GM18505 (cell line): ENCODE measurements around the gene ENPP6.
"Not testable (repeated sequence)": the region's sequence is repeated elsewhere in the genome, so short reads cannot be mapped to it uniquely, and the experiment has no call there.

Experiments
- ATAC-seq: cut with Tn5 transposase; IDR thresholded peaks from one replicate; pipeline ENCODE4 v1.9.1; 2021; ENCODE audit not compliant: unreplicated experiment
- POLR2A ChIP-seq: IDR thresholded peaks from 4 replicates; pipeline ENCODE4 v1.6.1; 2011; ENCODE audit warnings: borderline replicate concordance; ENCODE audit not compliant: insufficient read depth, insufficient read length; ENCODE audit errors: extremely low read depth

ENPP6 gene

GRCh38 chr4:184142121-184143000 is 75.3 kb downstream of the ENPP6 start:
- no peak for TF ChIP-seq POLR2A
- ATAC-seq, result no peak

DNA sequence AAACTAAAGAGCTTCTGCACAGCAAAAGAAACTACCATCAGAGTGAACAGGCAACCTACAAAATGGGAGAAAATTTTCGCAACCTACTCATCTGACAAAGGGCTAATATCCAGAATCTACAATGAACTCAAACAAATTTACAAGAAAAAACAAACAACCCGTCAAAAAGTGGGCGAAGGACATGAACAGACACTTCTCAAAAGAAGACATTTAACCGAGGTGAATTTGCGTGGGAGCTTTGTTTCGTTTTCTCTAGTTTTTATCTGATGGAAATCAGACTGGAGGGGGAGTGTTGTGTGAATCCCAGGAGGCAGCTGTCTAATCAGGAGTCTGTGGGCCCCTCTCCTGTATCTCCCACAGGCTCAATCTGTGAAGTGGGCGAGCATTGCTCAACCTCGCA is 76.8 kb downstream of the ENPP6 start:
- not testable (repeated sequence) for ATAC-seq

- no peak for TF ChIP-seq POLR2A
- ATAC-seq, result no peak
Observed at GRCh38 chr4:184136525-184136924, 81.1 kb downstream of the ENPP6 start.

- TF ChIP-seq POLR2A, result no peak
- ATAC-seq, result no peak
Observed at GRCh38 chr4:184126800-184127199, 90.9 kb downstream of the ENPP6 start.

DNA sequence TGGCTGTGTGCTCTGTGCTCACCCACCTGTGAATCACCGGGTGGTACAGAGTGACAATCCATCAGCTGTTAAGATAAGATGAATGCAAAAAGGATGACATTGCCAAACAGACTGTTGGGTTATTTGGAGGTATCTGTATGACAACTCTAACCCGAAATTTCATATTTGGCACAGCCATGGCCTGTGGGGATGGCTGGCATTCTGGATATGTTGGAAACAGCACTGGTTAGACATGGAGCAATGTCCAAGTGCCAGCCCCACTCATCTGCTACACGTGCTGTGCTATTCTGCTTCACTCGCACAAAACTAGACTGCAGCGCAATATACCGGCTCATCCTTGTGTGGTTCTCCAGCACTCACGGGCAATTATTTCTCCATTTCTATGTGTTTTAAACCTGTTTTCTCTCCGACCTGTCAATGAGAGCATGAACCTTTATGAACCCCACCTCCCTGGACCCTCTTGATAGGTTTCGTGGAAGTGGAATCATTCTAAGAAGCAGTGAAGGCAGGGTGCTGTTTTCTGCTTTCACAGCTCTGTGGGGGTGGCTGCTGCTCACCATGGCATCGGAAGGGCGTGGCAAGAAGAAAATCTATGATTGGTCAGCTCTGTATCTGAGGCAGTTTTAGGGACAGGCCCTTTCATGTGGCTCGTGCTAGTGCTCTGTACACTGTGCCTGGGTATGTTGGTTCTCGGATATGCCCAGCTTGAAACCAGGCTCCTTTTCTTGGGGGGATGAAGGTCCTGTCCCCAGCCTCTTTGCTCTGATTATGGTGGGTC is 94.9 kb downstream of the ENPP6 start:
- no peak for TF ChIP-seq POLR2A
- no peak for ATAC-seq

GRCh38 chr4:184120549-184121127 is 97.0 kb downstream of the ENPP6 start:
- TF ChIP-seq POLR2A, result no peak
- no peak for ATAC-seq

DNA sequence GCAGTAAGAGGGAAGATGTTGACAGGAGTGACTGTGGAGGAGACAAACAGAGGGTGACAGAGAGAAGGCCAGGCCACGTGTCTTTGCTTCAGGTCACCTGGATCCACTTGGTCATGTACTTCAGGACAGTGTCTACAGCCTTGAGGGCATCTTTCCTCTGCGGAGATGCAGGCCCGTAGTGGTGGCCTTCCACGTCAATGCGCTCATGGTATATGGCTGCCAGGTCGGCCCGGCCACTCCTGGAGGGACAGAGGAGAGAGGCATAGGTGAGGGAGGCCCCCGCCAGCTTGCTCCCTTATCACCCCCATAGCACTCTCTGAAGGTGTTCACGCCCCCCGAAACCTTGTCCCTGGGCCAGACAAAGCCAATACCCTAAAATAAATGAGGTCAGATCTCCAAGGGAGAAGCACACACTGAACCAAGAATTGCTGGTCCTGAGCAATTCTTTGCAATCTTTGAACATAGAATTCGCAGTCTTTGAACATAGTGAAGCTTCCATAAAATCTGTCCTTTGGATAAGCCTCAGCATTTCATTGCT is 99.9 kb downstream of the ENPP6 start:
- ATAC-seq, result no peak
- TF ChIP-seq POLR2A, result no peak

DNA sequence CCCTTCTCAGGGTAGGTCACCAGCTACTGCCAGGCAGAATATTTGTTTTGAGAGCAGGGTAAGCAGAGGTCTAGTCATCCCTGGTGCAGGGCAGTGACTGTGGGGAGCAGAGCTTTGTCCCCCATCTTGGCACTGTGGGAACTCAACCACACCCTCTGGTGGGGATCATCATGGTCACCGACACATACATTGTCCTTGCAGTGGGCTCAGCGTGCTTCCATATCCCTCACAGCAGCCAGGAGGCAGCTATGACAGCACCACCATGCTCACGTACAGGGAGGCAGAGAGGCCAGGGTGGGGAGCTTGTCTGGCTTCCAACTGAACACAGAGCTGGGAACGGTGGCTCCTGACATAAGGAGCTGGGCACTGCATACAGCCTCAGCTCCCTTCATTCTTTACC is 102.3 kb downstream of the ENPP6 start:
- ATAC-seq, result no peak
- TF ChIP-seq POLR2A, result no peak

DNA sequence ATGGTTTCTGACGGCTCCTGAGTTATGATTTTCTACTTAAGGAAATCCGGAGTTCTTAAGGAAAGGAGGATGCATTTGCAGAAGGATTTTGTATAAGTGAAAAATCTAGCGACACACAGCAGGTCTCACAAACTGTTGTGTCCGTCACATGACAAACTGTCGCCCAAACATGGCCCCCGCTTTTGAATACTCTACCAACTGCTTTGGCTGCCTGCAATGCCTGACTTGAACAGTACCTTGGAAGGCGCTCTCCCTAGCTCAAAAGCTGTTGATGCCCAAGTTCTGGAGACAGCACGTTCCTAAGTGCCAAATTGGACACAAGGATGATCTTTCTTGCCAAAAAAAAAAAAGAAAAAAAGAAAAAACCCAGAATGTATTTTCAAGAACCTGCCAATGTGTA is 103.2 kb downstream of the ENPP6 start:
- no peak for ATAC-seq
- no peak for TF ChIP-seq POLR2A

DNA sequence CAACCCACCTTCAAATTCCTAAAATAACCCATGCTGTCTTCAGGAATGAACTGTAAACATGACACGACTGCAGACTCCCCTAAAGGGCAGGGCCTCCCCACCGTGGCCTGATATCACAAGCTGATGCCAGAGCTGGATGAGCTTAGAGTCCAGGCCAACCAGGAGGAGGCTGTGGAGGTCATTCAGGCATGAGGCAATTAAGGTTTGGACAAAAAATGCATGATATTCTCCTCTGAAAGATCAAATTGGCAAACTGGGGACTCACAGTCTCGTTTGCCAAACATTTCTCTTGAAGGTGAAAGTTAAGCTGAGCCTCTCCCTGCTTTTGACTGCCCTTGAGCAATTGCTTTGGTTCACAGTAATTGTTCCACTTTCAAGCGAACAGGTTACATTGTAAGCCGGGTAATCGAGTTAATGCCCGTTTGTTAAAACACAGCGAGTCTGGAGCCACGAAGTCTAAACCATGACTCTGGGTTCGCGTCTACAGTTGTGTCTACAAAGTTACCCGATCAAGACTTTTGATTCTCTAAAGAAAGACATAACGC is 105.6 kb downstream of the ENPP6 start:
- no peak for ATAC-seq
- TF ChIP-seq POLR2A, result no peak

GRCh38 chr4:184111233-184111832 is 106.3 kb downstream of the ENPP6 start:
- TF ChIP-seq POLR2A, result no peak
- no peak for ATAC-seq

DNA sequence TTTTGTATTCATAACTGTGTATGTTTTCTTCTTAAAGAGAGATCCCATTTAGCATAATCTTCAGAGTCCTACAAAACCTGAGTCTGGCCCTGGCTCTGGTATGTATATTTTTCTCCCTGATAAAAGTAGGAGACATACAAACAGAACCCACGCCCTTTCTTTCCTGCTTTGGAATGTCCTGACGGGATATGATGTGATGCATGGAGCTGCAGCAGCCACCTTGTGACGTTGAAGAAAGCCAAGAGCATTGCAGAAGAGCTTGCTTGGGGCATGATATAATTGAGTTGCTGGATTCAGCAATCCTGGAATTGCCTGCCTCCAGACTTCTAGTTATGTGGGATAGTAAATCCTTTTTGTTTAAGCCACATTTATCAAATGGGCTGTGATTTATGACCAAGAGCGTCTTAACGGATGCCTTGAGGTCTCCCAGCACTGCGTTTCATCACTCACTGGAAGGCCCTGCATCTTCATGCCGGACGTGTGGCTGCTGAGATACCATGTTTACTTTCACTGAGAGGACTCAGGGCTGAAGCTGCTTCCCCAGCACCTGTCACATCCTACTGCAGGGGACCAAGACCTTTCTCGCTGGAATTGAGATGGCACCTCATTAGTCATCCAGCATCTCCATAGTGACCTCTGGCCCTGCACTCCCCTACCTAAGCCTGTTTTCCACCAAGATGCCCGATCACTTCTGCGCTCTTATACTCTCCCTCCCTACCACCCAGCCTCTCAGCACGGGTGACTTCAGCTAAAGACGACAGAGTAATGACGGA is 107.0 kb downstream of the ENPP6 start:
- TF ChIP-seq POLR2A, result no peak
- no peak for ATAC-seq
